ENCODE results near the gene LRRC47.

LRRC47 gene

GRCh38 chr1:3796215-3797061 lies at the start of gene LRRC47:
TSS of gene LRRC47 (minus strand) at chr1:3796498. CDS start at chr1:3796476, 22 bp downstream.
- DNase-seq (ENCODE audit: low spot score): peak; percentile 89

DNA sequence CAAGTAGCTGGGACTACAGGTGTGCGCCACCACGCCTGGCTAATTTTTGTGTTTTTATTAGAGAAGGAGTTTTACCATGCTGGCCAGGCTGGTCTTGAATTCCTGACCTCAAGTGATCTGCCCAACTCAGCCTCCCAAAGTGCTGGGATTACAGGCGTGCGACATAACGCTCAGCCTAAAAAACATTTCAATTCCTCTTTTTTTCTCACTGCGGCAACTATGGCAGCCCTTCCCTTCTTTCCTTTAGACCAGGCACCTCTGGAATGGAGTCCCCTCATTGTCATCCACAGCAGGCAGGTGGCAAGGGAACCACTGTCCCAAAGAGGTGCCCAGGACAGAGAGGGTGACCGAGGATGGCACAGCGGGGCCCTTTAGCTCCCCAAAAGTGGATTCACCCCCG lies 46.6 kb upstream of the LRRC47 start:
- no peak for DNase-seq (ENCODE audit: low spot score)

GRCh38 chr1:3841491-3841890 lies 45.2 kb upstream of the LRRC47 start:
- no peak for DNase-seq (ENCODE audit: low spot score)

DNA sequence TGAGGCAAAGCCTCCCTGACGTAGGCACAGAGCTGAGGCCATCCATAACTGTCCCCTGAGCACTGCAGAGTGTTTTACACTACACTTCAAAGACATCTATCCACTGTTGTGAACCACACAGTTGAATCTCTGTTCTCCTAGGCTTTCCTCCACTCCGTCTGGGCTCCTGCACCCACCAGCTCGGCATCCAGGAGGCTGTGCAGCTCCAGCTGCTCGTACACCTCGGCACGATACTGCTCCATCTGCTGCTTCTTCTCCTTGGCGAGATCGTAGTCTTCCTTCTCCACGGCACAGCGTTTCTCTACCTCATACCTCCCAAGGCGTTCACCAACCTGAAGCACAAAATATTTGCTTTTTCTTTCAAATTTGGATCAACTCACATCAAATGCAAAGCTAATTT lies 42.5 kb upstream of the LRRC47 start:
- DNase-seq (ENCODE audit: low spot score): no peak

DNA sequence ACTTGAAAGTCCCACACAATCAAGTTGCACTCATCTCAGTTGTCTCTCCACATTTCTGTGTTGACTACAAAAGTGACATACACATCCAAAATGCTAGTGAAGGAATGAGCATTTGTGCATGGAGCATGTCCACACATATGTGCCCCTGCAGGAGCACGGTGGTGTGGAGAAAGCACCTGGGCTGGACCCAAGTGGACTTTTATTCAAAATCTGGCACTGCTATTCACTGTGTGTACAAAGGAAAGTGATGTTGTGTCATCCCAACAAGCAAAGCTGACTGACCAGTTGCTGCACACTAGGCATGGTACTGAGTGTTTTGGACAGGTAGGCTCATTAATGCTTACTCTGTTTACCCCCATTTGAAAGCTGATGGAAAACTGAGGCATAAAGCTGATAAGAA lies 41.4 kb upstream of the LRRC47 start:
- DNase-seq (ENCODE audit: low spot score): no peak

- no peak for DNase-seq (ENCODE audit: low spot score)
Measured at GRCh38 chr1:3837200-3837599, 40.9 kb upstream of the LRRC47 start.

- no peak for DNase-seq (ENCODE audit: low spot score)
Measured at GRCh38 chr1:3836421-3836820, 40.1 kb upstream of the LRRC47 start.

GRCh38 chr1:3834701-3835100 lies 38.4 kb upstream of the LRRC47 start:
- no peak for DNase-seq (ENCODE audit: low spot score)

- DNase-seq (ENCODE audit: low spot score): no peak
Measured at GRCh38 chr1:3831689-3832088, 35.4 kb upstream of the LRRC47 start.

DNA sequence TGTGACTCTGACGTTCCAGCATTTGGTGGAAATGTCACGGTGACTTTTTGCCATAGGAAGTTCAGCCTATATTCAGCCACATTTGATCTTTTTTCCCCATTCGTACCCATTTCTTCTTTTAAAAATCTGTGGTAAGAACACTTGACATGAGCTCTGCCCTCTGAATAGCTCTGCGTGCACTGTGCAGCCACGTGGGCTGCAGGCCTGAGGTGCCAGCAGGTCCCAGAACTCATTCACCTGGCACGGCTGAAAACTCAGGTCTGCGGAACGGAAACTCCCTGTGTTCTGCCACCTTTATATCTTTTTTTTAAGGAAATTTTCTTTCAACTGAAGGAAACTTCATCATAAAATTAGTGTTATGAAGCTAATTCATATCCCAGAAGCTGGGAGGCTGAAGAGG lies 32.1 kb upstream of the LRRC47 start:
- DNase-seq (ENCODE audit: low spot score): no peak

DNA sequence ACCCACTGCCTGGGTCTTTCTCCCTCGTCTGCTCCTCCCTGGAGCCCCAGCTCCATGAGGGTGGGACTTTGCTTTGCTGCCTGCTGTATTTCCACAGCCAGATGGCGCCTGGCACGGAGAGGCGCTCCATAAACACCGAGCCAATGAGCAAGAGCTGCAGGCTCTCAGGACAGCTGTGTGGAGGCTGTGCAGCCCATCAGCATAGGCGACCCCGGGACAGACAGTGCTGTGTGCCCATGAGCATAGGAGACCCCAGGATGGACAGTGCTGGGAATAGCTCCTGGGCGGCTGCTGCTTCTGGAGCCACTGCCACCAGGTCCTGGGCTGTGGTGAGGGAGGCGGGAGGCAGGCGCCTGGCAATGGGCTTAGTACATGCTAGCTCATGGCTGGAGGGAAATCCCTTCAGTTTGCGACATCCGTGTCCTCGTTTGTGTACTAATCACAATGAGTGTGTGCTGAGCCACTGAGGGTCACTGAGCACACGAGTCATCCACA lies 31.6 kb upstream of the LRRC47 start:
- DNase-seq (ENCODE audit: low spot score): no peak

DNA sequence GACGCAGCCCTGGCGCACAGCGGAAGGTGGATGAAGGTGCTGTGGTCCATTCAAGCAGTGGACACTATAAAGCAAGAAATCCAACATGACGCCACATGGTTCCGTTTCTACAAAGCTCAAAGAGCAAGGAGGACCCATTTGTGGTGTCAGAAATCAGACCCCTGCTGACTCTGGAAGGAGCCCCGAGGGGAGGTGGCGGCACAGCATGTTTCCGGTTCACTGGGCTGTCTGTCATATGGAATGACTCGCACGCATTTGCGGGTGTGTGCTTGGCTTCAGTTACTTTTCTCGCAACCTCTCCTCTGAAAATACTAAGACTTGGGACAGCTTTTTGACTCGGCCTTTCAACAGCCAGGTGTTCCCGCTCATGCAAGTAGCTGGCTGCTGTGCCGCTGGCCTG lies 29.1 kb upstream of the LRRC47 start:
- no peak for DNase-seq (ENCODE audit: low spot score)

GRCh38 chr1:3824650-3825049 lies 28.4 kb upstream of the LRRC47 start:
- DNase-seq (ENCODE audit: low spot score): no peak

DNA sequence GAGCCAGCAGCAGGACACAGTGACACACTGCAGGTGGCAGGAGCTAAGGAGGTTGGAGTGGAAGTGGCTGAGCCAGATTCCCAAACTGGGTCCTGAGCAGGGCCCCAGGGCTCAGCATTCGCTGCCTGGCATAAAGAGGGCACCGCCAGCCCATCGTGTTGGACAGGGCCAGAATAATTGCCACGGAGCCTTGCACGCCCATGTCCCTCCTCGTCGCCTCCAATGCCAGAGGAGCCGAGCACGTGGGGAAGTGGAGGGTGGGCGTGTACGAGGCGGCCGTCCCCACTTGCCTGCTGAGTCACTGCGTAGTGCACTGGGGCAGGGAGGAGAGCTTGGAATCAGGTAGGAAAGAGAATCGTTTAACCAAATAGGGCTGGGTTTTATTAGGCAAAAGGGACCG lies 26.1 kb upstream of the LRRC47 start:
- DNase-seq (ENCODE audit: low spot score): no peak

DNA sequence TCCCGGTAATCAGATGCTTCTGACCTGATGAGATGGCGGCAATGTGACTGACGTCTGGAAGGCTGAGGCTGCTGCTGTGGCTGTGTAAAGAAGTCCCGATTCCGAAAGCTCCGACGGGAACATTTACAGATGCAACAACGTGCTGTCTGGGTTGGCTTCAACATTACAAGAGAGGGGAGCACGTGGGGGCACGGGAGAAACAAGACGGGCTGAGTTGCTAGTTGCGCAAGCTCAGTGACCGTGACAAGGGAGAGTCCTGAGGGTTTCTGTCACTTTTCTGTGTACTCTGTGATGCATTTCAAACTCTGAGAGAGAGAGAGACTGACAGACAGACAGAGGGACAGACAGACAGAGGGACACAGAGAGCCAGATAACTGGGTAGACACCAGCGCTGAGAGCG lies 25.6 kb upstream of the LRRC47 start:
- no peak for DNase-seq (ENCODE audit: low spot score)

DNA sequence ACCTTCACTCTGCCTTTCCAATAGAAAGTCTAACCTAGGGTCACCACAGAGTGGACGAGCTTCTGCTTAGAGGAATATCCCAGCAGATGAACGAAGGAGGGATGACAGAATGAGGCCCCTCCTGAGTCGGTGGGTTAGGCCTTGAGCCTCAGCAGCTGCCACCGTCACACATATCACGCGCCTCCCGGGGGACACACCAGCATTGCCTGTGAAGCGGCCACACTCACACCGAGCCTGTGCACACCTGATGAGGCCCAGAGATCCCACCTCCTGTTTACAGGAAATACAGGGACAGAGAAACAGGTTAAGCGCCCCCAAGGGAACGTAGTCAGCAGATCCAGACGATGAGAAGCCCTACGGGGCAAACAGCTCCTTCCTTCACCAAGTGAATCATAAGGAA lies 25.1 kb upstream of the LRRC47 start:
- DNase-seq (ENCODE audit: low spot score): no peak

GRCh38 chr1:3821004-3821403 lies 24.7 kb upstream of the LRRC47 start:
- no peak for DNase-seq (ENCODE audit: low spot score)

DNA sequence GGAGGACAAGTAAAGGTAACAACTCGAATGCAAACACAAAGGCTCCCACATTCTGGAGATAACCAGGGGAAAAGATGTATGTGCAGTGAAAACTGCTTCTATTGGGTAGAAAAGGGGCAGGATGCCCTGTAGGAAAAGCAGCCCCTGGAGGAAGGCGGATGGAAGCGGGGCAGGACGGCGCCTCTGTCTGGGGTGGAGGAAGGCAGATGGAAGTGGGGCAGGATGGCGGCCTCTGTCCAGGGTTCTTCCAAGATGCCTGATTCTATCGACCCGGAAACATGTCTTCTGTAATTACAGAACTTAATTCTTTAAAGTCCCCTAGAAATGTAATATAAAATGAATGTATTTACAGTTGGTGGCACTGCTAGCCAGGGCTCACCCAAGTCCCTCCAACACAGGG lies 24.0 kb upstream of the LRRC47 start:
- no peak for DNase-seq (ENCODE audit: low spot score)

GRCh38 chr1:3819771-3820200 lies 23.5 kb upstream of the LRRC47 start:
- DNase-seq (ENCODE audit: low spot score): no peak

GRCh38 chr1:3817821-3818597 lies 21.7 kb upstream of the LRRC47 start:
- DNase-seq (ENCODE audit: low spot score): no peak

GRCh38 chr1:3817138-3817740 lies 20.9 kb upstream of the LRRC47 start:
- DNase-seq (ENCODE audit: low spot score): no peak

DNA sequence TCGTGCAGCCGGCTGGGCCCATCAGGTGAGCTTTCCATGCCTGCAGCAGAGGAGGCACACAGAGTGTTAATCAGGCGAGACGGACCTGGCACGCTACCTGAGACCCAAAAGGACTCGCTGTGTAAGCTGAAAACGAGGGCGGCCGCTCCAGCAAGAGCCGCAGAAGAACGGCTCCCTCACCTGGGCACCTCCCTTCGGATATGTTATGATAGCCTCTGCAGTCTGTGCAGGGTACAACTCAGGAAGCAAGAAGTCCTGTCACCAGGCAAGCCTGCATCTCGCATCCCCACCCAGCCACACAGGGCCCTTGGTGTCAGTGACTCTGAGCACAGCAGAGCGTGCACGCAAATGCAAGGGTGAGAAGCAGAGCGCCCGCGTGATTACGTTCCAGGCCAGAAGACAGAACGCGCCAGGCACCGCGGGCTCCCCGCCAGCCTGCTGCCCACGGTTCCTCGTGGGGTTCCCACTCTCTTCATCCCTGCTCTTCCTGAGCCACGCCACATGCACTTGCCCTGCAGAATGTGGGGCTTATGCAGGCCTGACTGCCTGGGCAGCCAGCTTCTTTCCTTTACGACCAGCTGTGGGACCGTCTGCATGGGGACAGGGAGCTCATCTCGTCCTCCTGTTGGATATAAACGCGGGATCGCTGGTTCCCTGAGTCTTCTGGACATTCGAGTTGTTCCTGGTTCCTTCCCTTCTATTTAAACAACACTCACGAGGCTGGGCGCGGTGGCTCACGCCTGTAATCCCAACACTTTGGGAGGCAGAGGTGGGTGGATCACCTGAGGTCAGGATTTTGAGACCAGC lies 20.2 kb upstream of the LRRC47 start:
- DNase-seq (ENCODE audit: low spot score): no peak

All from hematopoietic multipotent progenitor cell treated with erythropoietin and hydrocortisone succinate and interleukin-3 and kit ligand, for 17 days (in vitro differentiated cells).